HepG2 (cell line): ENCODE results near the gene TDRD6. TPM values are rescaled to one million over a fixed set of nuclear protein-coding genes. Genes with fewer than 3 reads are reported as not detected.

ENCODE experiments used
- ARID4A ChIP-seq: sonication (generic); formaldehyde crosslinking; IDR thresholded peaks from 2 replicates; pipeline ENCODE4 v1.5.0; 2020; ENCODE audit warnings: mild to moderate bottlenecking, missing genetic modification reagents, borderline replicate concordance
- DMAP1 ChIP-seq: IDR thresholded peaks from 2 replicates; pipeline ENCODE4 v1.6.1; 2016
- ELF1 ChIP-seq: sonication (generic); formaldehyde crosslinking; IDR thresholded peaks from 2 replicates; pipeline ENCODE4 v1.4.0; 2020; ENCODE audit warnings: missing genetic modification reagents
- ELF3 ChIP-seq: IDR thresholded peaks from 2 replicates; pipeline ENCODE4 v1.6.1; 2016; ENCODE audit warnings: missing genetic modification reagents, missing compliant biosample characterization
- KAT7 ChIP-seq: IDR thresholded peaks from 2 replicates; pipeline ENCODE4 v1.6.1; 2018; ENCODE audit warnings: borderline replicate concordance, missing compliant biosample characterization
- MAFG ChIP-seq: sonication (generic); formaldehyde crosslinking; IDR thresholded peaks from 2 replicates; pipeline ENCODE4 v1.5.1; 2020; ENCODE audit warnings: mild to moderate bottlenecking, missing genetic modification reagents
- MAZ ChIP-seq, 2 experiments: sonication (generic) in 1 of 2; formaldehyde crosslinking in 1 of 2; IDR thresholded peaks; 2 replicates each; pipeline versions ENCODE4 v1.5.0 to v1.6.1; 2012 to 2020; ENCODE audit warnings: low read depth in 2 of 2, mild to moderate bottlenecking in 2 of 2, borderline replicate concordance in 1 of 2, improper control_type of control experiment in 1 of 2, low read length in 1 of 2, missing genetic modification reagents in 1 of 2, moderate library complexity in 1 of 2
- PAF1 ChIP-seq: IDR thresholded peaks from 2 replicates; pipeline ENCODE4 v1.6.1; 2016; ENCODE audit warnings: missing genetic modification reagents, missing compliant biosample characterization
- RELA ChIP-seq: sonication (generic); formaldehyde crosslinking; IDR thresholded peaks from 2 replicates; pipeline ENCODE4 v1.4.0; 2020; ENCODE audit warnings: missing genetic modification reagents
- SIN3A ChIP-seq: IDR thresholded peaks from 2 replicates; pipeline ENCODE4 v1.6.1; 2011; ENCODE audit warnings: low read depth, mild to moderate bottlenecking, control low read depth, low read length, borderline replicate concordance
- SMAD9 ChIP-seq: sonication (generic); formaldehyde crosslinking; IDR thresholded peaks from 2 replicates; pipeline ENCODE4 v1.5.1; 2020; ENCODE audit warnings: mild to moderate bottlenecking, missing genetic modification reagents
- SYNCRIP ChIP-seq: fragments of 200-400 bp; formaldehyde crosslinking; IDR thresholded peaks from 2 replicates; pipeline ENCODE4 v1.6.1; 2018; ENCODE audit warnings: mild to moderate bottlenecking, low read depth, low read length; ENCODE audit not compliant: insufficient read depth
- TBX2 ChIP-seq: sonication (generic); formaldehyde crosslinking; IDR thresholded peaks from 2 replicates; pipeline ENCODE4 v1.5.0; 2020; ENCODE audit warnings: missing genetic modification reagents, mild to moderate bottlenecking, borderline replicate concordance
- ZNF121 ChIP-seq: sonication (generic); formaldehyde crosslinking; IDR thresholded peaks from 2 replicates; pipeline ENCODE4 v1.5.0; 2020; ENCODE audit warnings: mild to moderate bottlenecking, missing genetic modification reagents
- ZNF235 ChIP-seq: sonication (generic); formaldehyde crosslinking; IDR thresholded peaks from 2 replicates; pipeline ENCODE4 v1.8.1; 2023; ENCODE audit warnings: mild to moderate bottlenecking, missing genetic modification reagents, borderline replicate concordance
- ZNF550 ChIP-seq: sonication (generic); formaldehyde crosslinking; IDR thresholded peaks from 2 replicates; pipeline ENCODE4 v1.4.0; 2020; ENCODE audit warnings: mild to moderate bottlenecking, missing genetic modification reagents, borderline replicate concordance
- ZNF7 ChIP-seq: IDR thresholded peaks from 2 replicates; pipeline ENCODE4 v1.6.1; 2016; ENCODE audit warnings: missing biosample characterization, missing genetic modification reagents
- ZNF83 ChIP-seq: sonication (generic); formaldehyde crosslinking; IDR thresholded peaks from 2 replicates; pipeline ENCODE4 v1.4.0; 2020; ENCODE audit warnings: missing genetic modification reagents, mild to moderate bottlenecking, borderline replicate concordance
- ZSCAN5A ChIP-seq: sonication (generic); formaldehyde crosslinking; IDR thresholded peaks from 2 replicates; pipeline ENCODE4 v1.8.0; 2022; ENCODE audit warnings: mild to moderate bottlenecking, missing genetic modification reagents, borderline replicate concordance
- polyA plus RNA-seq, 8 experiments: library from polyadenylated mRNA; depleted of rRNA in 3 of 8; stranded (reverse) in 7 of 8; unstranded in 1 of 8; fragments of >200 nt; fragmentation: Illumina TruSeq in 4 of 8; extraction: Trizol in 4 of 8; gene quantifications; 2 replicates each; pipeline versions ENCODE4 v1.2.1 to v1.2.3, GENCODE V29; 2011 to 2016; ENCODE audit warnings: low read depth in 4 of 8, missing spikeins in 1 of 8, mixed read lengths in 1 of 8; ENCODE audit not compliant: insufficient read depth in 1 of 8
- total RNA-seq, 5 experiments: library from RNA; depleted of rRNA; stranded (reverse); fragments of >200 nt; fragmentation: Illumina TruSeq; extraction: Trizol; gene quantifications; 2 replicates each; pipeline ENCODE4 v1.2.3, GENCODE V29; 2016; ENCODE audit warnings: low read depth in 1 of 5
- TF ChIP-seq, protein P1 (sequence below): sonication (generic); formaldehyde crosslinking; conservative IDR thresholded peaks from 2 replicates; pipeline ENCODE4 v1.8.0; 2022; ENCODE audit warnings: mild to moderate bottlenecking, moderate library complexity, missing genetic modification reagents

Gene TDRD6
- total and polyA plus RNA-seq, 2 of the 13 experiments (the other 11 are each of a cell fraction or from before 2014, with no cell fraction given), result not detected

DNA sequence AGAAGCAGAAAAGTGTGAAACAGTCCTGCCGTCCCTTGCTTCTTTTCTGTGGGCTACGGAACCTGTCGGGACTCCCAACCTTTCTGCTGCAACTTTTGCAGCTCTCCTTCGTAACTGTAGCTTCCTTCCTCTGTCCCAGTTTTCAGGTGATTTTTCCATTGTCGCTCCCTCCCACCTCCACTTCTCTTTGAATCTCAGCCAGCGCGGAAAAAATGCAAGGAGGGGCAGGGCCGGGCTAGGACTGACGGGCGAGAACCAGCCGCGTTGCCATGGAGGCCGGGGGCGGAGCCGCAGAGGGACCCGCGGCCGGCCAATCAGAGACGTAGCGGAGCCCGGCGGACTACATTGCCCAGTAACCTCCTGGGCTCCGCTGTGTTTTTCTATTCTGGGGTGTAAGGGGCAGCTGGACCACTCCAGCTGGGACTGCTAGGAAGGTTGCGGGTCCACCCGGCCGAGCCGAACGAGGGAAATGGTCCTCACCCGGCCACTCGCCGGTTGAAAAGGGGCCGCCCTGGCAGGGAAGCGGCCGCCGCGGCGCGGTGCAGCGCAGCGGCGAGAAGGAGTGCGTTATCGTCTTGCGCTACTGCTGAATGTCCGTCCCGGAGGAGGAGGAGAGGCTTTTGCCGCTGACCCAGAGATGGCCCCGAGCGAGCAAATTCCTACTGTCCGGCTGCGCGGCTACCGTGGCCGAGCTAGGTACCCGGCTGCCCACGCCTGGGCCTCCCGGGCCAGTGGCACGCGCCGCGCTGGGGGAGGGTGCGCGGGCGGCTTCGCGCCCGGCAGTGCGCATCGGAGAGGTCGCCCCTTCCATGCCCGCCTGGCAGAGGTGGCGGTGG is 34.9 kb upstream of the TDRD6 start, which contains the start of the genes CYP39A1 and SLC25A27 (continued):
- no peak for TF ChIP-seq ZSCAN5A
- TF ChIP-seq, protein P1, sequence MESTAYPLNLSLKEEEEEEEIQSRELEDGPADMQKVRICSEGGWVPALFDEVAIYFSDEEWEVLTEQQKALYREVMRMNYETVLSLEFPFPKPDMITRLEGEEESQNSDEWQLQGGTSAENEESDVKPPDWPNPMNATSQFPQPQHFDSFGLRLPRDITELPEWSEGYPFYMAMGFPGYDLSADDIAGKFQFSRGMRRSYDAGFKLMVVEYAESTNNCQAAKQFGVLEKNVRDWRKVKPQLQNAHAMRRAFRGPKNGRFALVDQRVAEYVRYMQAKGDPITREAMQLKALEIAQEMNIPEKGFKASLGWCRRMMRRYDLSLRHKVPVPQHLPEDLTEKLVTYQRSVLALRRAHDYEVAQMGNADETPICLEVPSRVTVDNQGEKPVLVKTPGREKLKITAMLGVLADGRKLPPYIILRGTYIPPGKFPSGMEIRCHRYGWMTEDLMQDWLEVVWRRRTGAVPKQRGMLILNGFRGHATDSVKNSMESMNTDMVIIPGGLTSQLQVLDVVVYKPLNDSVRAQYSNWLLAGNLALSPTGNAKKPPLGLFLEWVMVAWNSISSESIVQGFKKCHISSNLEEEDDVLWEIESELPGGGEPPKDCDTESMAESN (CRISPR knock-in tag), result 0 out of 2 replicates have a peak, but pooled peaks have one; percentile 15
- no peak for TF ChIP-seq SIN3A
- peak; percentile 31 for TF ChIP-seq TBX2 (CRISPR knock-in tag)
- peak; percentile 50; the same call in 1 of the 2 replicates for TF ChIP-seq ELF1 (CRISPR knock-in tag)
- no peak for TF ChIP-seq ZNF550 (CRISPR knock-in tag)
- TF ChIP-seq ARID4A (CRISPR knock-in tag), result peak; percentile 55; the same call in 1 of the 2 replicates
- no peak for TF ChIP-seq PAF1 (CRISPR knock-in tag)
- no peak for TF ChIP-seq ZNF235 (CRISPR knock-in tag)
- no peak for TF ChIP-seq KAT7 (CRISPR knock-in tag)
- no peak for TF ChIP-seq RELA (CRISPR knock-in tag)
- no peak for TF ChIP-seq ZNF83 (CRISPR knock-in tag)
- no peak for TF ChIP-seq ZNF7 (CRISPR knock-in tag)
- no peak for TF ChIP-seq ZNF121 (CRISPR knock-in tag)
- 0 out of 2 replicates have a peak, but pooled peaks have one; percentile 38 for TF ChIP-seq SMAD9 (CRISPR knock-in tag)
- TF ChIP-seq SYNCRIP, result no peak
- TF ChIP-seq MAFG (CRISPR knock-in tag), result no peak
- TF ChIP-seq DMAP1 (CRISPR knock-in tag), result 0 out of 2 replicates have a peak, but pooled peaks have one; percentile 30
- no peak for TF ChIP-seq ELF3
- TF ChIP-seq MAZ (IDR thresholded peaks at IDR 0.05; ENCODE audit: borderline replicate concordance, low read depth, low read length), result no peak
- peak; percentile 54 for TF ChIP-seq MAZ (CRISPR knock-in tag; IDR thresholded peaks at IDR 0.05; ENCODE audit: low read depth)
